Mucosa of rectum (tissue), 2 donors: ENCODE results near the gene SHOC2.

Source experiments
- H3K27ac ChIP-seq, 2 donors: one replicate each; pipeline ENCODE4 v1.7.0; 2013; ENCODE audit warnings: inconsistent platforms in 2 of 2, low read depth in 2 of 2, low read length in 2 of 2
- H3K27me3 ChIP-seq, 2 donors: one replicate each; pipeline ENCODE4 v1.7.0; 2013; ENCODE audit warnings: low read length in 2 of 2; ENCODE audit not compliant: control insufficient read depth in 2 of 2, insufficient read depth in 2 of 2
- H3K36me3 ChIP-seq, 2 donors: one replicate each; pipeline ENCODE4 v1.7.0; 2013; ENCODE audit warnings: low read length in 2 of 2; ENCODE audit not compliant: control insufficient read depth in 2 of 2, insufficient read depth in 2 of 2
- H3K4me1 ChIP-seq, 2 donors: one replicate each; pipeline ENCODE4 v1.7.0; 2013; ENCODE audit warnings: low read length in 2 of 2, mild to moderate bottlenecking in 1 of 2; ENCODE audit not compliant: control insufficient read depth in 2 of 2, insufficient read depth in 2 of 2
- H3K4me3 ChIP-seq, 2 donors: one replicate each; pipeline ENCODE4 v1.7.0; 2013; ENCODE audit warnings: low read length in 2 of 2
- H3K9ac ChIP-seq, 2 donors: one replicate each; pipeline ENCODE4 v1.7.0; 2013; ENCODE audit warnings: low read length in 2 of 2, low read depth in 1 of 2, mild to moderate bottlenecking in 1 of 2
- H3K9me3 ChIP-seq, 2 donors: one replicate each; pipeline ENCODE4 v1.7.0; 2013; ENCODE audit warnings: low read length in 2 of 2; ENCODE audit not compliant: control insufficient read depth in 2 of 2
- donor health status: healthy.
- donor health status: Normal muscosa, but diverticular disease.

Gene SHOC2

DNA sequence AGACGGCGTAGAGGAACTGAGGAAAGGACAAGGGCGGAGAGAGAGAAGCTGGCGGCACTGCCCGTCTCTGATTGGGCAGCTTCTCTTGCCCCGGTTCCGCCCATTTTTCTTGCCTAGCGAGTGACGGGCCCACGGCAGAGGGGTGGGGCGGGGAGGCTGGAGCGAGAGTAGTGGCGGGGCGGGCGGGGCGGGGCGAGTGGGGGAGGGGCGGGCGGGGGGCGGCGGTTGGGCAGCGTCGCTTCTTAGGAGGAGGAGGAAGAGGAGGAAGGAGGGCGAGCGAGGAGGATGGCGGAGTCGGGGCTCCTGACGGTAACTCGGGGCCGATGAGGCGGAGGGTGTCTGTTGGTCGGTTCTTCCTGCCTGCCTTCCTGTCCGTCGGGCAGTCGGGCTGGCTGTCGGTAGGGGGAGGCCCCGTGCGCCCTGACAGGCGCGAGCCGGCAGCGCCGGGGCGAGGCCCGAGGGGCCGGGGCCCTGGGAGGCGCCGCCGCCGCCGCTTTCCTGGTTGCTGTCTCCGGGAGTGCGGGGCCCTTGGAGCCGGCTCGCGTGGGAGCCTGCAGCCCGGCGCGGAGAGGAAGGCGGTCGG, at the start of gene SHOC2:
Gene SHOC2, plus strand, starts transcription at position 256 of the 583 bp plus-strand sequence. CDS start 44,755 bp downstream, outside the sequence.
- H3K27me3 ChIP-seq, result no peaks in the 10 kb centered on the region
- peaks cover 17 to 25% of the 10 kb centered on the region in 2 donors for H3K4me1 ChIP-seq

DNA sequence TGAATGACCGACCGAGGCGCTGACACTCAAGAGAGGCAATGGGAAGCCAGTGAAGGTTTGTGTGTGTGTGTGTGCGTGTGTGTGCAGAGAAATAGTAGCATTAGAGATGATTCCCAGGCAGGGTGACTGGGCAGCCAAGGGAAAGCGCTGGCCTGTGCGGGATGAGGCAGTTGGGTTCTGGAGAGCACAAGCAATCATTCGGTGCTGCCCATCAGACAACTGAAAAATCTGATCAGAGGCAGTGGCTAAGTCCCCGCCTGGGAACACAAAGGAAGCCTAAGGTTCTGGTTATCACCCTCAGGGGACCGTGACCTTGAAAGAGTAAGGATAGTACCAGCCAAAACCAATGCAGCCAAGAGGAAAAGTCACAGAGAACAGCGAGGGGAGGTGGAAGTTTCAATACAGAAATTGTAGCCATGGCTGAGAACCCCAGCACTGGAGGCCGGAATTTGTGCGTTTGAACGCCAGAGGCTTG, 48.5 kb upstream of the SHOC2 start:
- no peaks in the 10 kb centered on the region for H3K9me3 ChIP-seq
- H3K4me1 ChIP-seq, result peaks cover 36 to 46% of the 10 kb centered on the region in 2 donors
- peak overlapping the region; percentile 66 to 92 for H3K4me3 ChIP-seq
- peaks cover under 1 to 5% of the 10 kb centered on the region in 2 donors for H3K36me3 ChIP-seq
- H3K27ac ChIP-seq, result peak overlapping the region; percentile 97
- no peaks in the 10 kb centered on the region for H3K27me3 ChIP-seq
- peak overlapping the region; percentile 79 to 81 for H3K9ac ChIP-seq

More for the DNA sequence above, at the start of gene SHOC2:
- H3K27ac ChIP-seq, result peak within 1 kb of the TSS; percentile 98 to 99
- H3K4me3 ChIP-seq, result peak within 1 kb of the TSS; percentile 93 to 99
- peak within 1 kb of the TSS; percentile 90 to 97 for H3K9ac ChIP-seq
- no peaks in the 10 kb centered on the region for H3K9me3 ChIP-seq
- H3K36me3 ChIP-seq, result no peaks in the 10 kb centered on the region

GRCh38 chr10:110871298-110872084, 47.9 kb upstream of the SHOC2 start, which contains the start of gene PDCD4:
Gene PDCD4, plus strand, starts transcription at chr10:110871928. Its CDS starts 4,100 bp downstream, at chr10:110876028.
- Histone ChIP-seq H3K4me3 (peak within 1 kb of the TSS; percentile 66 to 92), H3K27me3 (no peaks in the 10 kb centered on the region), H3K27ac (peak within 1 kb of the TSS; percentile 97), H3K4me1 (peaks cover 30 to 42% of the 10 kb centered on the region in 2 donors), H3K9me3 (no peaks in the 10 kb centered on the region), H3K36me3 (peaks cover 5 to 7% of the 10 kb centered on the region in 2 donors), H3K9ac (peak within 1 kb of the TSS; percentile 79 to 83)

- peaks cover 9 to 10% of the 10 kb centered on the region in 2 donors for H3K36me3 ChIP-seq
- H3K4me1 ChIP-seq, result peaks cover 23 to 37% of the 10 kb centered on the region in 2 donors
- peak overlapping the region; percentile 97 for H3K27ac ChIP-seq
- peak overlapping the region; percentile 79 to 83 for H3K9ac ChIP-seq
- H3K27me3 ChIP-seq, result no peaks in the 10 kb centered on the region
- peak overlapping the region; percentile 66 to 92 for H3K4me3 ChIP-seq
- H3K9me3 ChIP-seq, result no peaks in the 10 kb centered on the region
These were observed 47.0 kb upstream of the SHOC2 start for GRCh38 chr10:110872145-110872983.

DNA sequence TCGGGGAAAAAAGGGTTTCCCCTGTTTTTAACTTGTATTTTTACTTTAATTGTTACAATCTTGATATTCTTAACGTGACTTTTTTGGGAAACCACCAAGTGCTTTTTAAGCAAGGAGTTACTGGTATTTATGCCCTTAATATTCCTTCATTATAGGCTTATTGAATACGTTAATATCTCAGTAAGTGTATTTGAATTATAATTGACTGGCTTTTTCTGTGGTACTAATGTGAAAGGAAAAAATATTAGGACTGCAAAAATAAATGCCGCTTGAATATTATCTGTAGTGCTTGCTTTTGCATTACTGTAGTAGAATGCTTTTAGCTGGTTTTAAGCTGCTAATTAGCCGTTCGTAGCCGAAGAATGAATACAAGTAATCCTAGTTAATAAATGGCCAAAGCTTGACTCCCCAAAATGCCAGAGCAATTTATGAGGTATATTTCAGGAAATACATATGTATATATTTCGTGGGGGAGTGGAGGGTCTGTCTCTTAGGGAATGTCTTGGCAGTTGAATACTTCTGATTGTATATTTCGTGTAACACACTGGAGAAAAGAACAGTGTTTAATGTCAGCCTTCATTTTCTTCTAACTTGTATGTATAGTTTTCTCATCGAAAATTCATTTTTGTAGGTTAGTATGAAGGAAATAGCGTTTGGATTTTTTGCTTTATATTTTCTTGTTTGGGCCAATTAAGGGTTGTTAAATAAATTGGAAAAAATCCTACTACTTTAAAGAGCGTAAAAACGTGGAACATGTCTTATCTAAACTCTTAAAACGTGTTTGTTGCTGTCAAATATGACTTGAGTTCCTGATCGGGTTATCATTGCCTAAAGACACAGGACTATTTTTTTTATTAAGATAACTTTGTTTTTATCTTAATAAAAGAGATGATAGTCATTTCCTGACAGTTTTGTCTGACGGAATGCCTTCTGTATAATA, 46.1 kb upstream of the SHOC2 start:
- H3K9ac ChIP-seq, result peak overlapping the region; percentile 79 to 83
- H3K4me3 ChIP-seq, result peak overlapping the region; percentile 66 to 92
- peaks cover 16 to 34% of the 10 kb centered on the region in 2 donors for H3K4me1 ChIP-seq
- H3K27me3 ChIP-seq, result no peaks in the 10 kb centered on the region
- H3K9me3 ChIP-seq, result no peaks in the 10 kb centered on the region
- peak overlapping the region; percentile 97 for H3K27ac ChIP-seq
- peaks cover 17 to 19% of the 10 kb centered on the region in 2 donors for H3K36me3 ChIP-seq

DNA sequence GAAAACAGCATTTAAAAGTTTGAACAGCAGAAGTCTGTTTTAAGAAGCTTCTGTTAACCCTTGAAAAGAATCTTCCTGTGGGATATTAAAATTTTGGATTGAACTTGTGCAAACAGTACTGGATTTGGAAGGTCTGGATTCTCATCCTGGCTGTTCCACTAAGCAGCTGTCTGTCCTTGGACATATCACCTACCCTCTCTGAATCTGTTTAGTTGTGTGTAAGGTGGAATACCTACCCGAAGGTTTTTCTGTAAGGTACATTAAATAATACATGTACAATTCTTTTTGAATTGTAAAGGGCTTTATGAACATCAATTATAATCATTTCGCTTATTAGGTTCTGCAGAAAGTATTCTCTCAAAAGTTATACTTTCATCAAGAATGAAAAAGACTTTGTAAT, 45.5 kb upstream of the SHOC2 start:
- H3K4me1 ChIP-seq, result peaks cover 16 to 37% of the 10 kb centered on the region in 2 donors
- peak overlapping the region; percentile 79 to 83 for H3K9ac ChIP-seq
- peak overlapping the region; percentile 66 to 92 for H3K4me3 ChIP-seq
- no peaks in the 10 kb centered on the region for H3K9me3 ChIP-seq
- H3K36me3 ChIP-seq, result peaks cover 24 to 26% of the 10 kb centered on the region in 2 donors
- H3K27ac ChIP-seq, result peak overlapping the region; percentile 97
- no peaks in the 10 kb centered on the region for H3K27me3 ChIP-seq

- Histone ChIP-seq H3K36me3 (peaks cover 38 to 42% of the 10 kb centered on the region in 2 donors), H3K27me3 (no peaks in the 10 kb centered on the region), H3K27ac (peak overlapping the region in 1 of 2 donors; percentile 29), H3K4me1 (peaks cover 7 to 33% of the 10 kb centered on the region in 2 donors), H3K9me3 (no peaks in the 10 kb centered on the region), H3K9ac (peak overlapping the region in 1 of 2 donors; percentile 79), H3K4me3 (peak overlapping the region in 1 of 2 donors; percentile 46)
These were observed 43.4 kb upstream of the SHOC2 start for GRCh38 chr10:110876000-110876399.

- Histone ChIP-seq H3K36me3 (peaks cover 44 to 49% of the 10 kb centered on the region in 2 donors), H3K4me1 (peaks cover 4 to 31% of the 10 kb centered on the region in 2 donors), H3K9me3 (no peaks in the 10 kb centered on the region), H3K27ac (no peak overlapping the region), H3K4me3 (peak overlapping the region in 1 of 2 donors; percentile 11), H3K27me3 (no peaks in the 10 kb centered on the region), H3K9ac (no peak overlapping the region)
These were observed 42.6 kb upstream of the SHOC2 start for GRCh38 chr10:110876788-110877187.

DNA sequence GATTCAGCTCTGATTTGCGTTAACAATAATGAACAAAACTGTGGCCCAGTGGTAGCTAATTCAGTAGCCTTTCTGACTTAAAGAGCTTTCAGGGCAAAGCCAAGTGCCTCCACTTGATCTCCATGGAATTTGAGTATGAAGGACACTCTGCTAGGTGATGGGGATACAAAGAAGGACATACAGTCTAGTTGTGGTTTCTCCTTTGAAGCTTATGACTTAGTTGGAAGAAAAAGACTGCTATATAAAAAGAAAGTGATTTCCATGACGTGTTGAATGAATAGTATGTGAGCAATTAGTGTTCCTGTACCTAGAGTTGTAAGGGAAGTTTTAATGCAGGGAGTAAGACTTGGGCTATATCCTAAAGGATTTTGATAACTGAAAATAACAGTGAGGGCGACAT, 39.4 kb upstream of the SHOC2 start:
- Histone ChIP-seq H3K27me3 (no peaks in the 10 kb centered on the region), H3K4me1 (peaks cover 9 to 31% of the 10 kb centered on the region in 2 donors), H3K4me3 (no peak overlapping the region), H3K9ac (no peak overlapping the region), H3K36me3 (peaks cover 65 to 72% of the 10 kb centered on the region in 2 donors), H3K27ac (no peak overlapping the region), H3K9me3 (no peaks in the 10 kb centered on the region)
